A673 (cell line): ENCODE measurements around the gene NPTX1. TPM values are rescaled to one million over a fixed set of nuclear protein-coding genes. Genes with fewer than 3 reads are reported as not detected.

ENCODE experiments used
- BruUV-seq: library from RNA; stranded (reverse); fragments of 400-500 nt; replicated peaks from 2 replicates; lab custom pipeline; 2021; lab: Mats Ljungman, UMichigan
- CTCF ChIA-PET: fragments of 300-600 bp; sonication (Branson Sonifier 250); formaldehyde crosslinking; loops from one replicate; lab custom pipeline; 2022; ENCODE audit warnings: antibody characterized with exemption; lab: Charles Lee
- POLR2A ChIA-PET: fragments of 300-600 bp; sonication (Branson Sonifier 250); formaldehyde crosslinking; loops from one replicate; lab custom pipeline; 2022; ENCODE audit warnings: antibody characterized with exemption; ENCODE audit not compliant: low non-redundant PET; lab: Charles Lee
- DNase-seq: peaks from one replicate; pipeline ENCODE4 v3.0.0-alpha.2; 2015; ENCODE audit warnings: low spot score
- H3K27ac ChIP-seq: fragments of 200-600 bp; sonication (generic); 2 replicates; pipeline ENCODE4 v1.5.1; 2016; ENCODE audit warnings: mixed run types, low read depth, mild to moderate bottlenecking, mixed read lengths, antibody characterized with exemption, low read length; ENCODE audit not compliant: poor library complexity, severe bottlenecking
- H3K27me3 ChIP-seq: fragments of 200-600 bp; sonication (generic); replicated peaks from 2 replicates; pipeline ENCODE4 v1.6.1; 2017; ENCODE audit warnings: mixed run types, low read depth, mild to moderate bottlenecking, mixed read lengths, antibody characterized with exemption, low read length; ENCODE audit not compliant: insufficient read depth, poor library complexity
- H3K36me3 ChIP-seq: fragments of 200-600 bp; sonication (generic); 2 replicates; pipeline ENCODE4 v1.6.1; 2016; ENCODE audit warnings: mixed run types, mild to moderate bottlenecking, mixed read lengths, antibody characterized with exemption, low read length; ENCODE audit not compliant: insufficient read depth, poor library complexity, severe bottlenecking
- H3K4me1 ChIP-seq: fragments of 200-600 bp; sonication (generic); 2 replicates; pipeline ENCODE4 v1.6.1; 2017; ENCODE audit warnings: mixed run types, mild to moderate bottlenecking, mixed read lengths, antibody characterized with exemption, low read length; ENCODE audit not compliant: insufficient read depth, poor library complexity, severe bottlenecking
- H3K4me3 ChIP-seq: fragments of 200-600 bp; sonication (generic); 2 replicates; pipeline ENCODE4 v1.5.1; 2016; ENCODE audit warnings: low read depth, mixed run types, mild to moderate bottlenecking, mixed read lengths, low read length; ENCODE audit not compliant: poor library complexity, severe bottlenecking
- H3K9me3 ChIP-seq: fragments of 200-600 bp; sonication (generic); 2 replicates; pipeline ENCODE4 v1.6.1; 2016; ENCODE audit warnings: mixed run types, low read depth, mild to moderate bottlenecking, mixed read lengths, antibody characterized with exemption, low read length; ENCODE audit not compliant: poor library complexity, severe bottlenecking
- CTCF ChIP-seq: fragments of 300-800, 200-600 bp; sonication (generic); conservative IDR thresholded peaks from 2 replicates; pipeline ENCODE4 v1.5.1; 2017; ENCODE audit warnings: low read depth, mild to moderate bottlenecking, antibody characterized with exemption, low read length, moderate library complexity, mixed read lengths
- EZH2 ChIP-seq: fragments of 200-600 bp; sonication (generic); IDR thresholded peaks from 2 replicates; pipeline ENCODE4 v1.6.1; 2017; ENCODE audit warnings: borderline replicate concordance, low read depth, mild to moderate bottlenecking, mixed read lengths, antibody characterized with exemption, low read length; ENCODE audit not compliant: poor library complexity, severe bottlenecking
- intact Hi-C: fragments of 100-400 bp; cut with micrococcal nuclease; formaldehyde crosslinking; loops from one replicate; pipeline ENCODE4 v1.10.0; 2022; ENCODE audit not compliant: unreplicated experiment
- total RNA-seq: library from RNA; stranded (reverse); gene quantifications from 2 replicates; pipeline ENCODE4 v1.2.3, GENCODE V29; 2021

NPTX1 gene
- total RNA-seq, 1 experiment from 2014 or later = 0.43 TPM

GRCh38 chr17:80494547-80494946, 18.1 kb upstream of the NPTX1 start:
- no peaks in the 10 kb centered on the region for H3K9me3 ChIP-seq
- H3K27ac ChIP-seq = no peak overlapping the region
- no peaks in the 10 kb centered on the region for H3K36me3 ChIP-seq
- CTCF ChIA-PET = no interaction called here
- TF ChIP-seq EZH2 (no peak), CTCF (no peak)
- no peak for DNase-seq
- peaks cover 26% of the 10 kb centered on the region for H3K4me1 ChIP-seq
- H3K4me3 ChIP-seq = no peak overlapping the region
- no TSS peak for BruUV-seq
- POLR2A ChIA-PET = no interaction called here
- H3K27me3 ChIP-seq = no peaks in the 10 kb centered on the region
- intact Hi-C loops = no loop called here

GRCh38 chr17:80492343-80493136, 16.1 kb upstream of the NPTX1 start:
- no peaks in the 10 kb centered on the region for H3K36me3 ChIP-seq
- DNase-seq = no peak
- no TSS peak for BruUV-seq
- CTCF ChIA-PET = no interaction called here
- no peak overlapping the region for H3K27ac ChIP-seq
- TF ChIP-seq CTCF (no peak), EZH2 (no peak)
- H3K4me3 ChIP-seq = peak overlapping the region; percentile 28
- POLR2A ChIA-PET = no interaction called here
- no peaks in the 10 kb centered on the region for H3K9me3 ChIP-seq
- no peaks in the 10 kb centered on the region for H3K27me3 ChIP-seq
- peaks cover 26% of the 10 kb centered on the region for H3K4me1 ChIP-seq
- intact Hi-C loops = no loop called here

DNA sequence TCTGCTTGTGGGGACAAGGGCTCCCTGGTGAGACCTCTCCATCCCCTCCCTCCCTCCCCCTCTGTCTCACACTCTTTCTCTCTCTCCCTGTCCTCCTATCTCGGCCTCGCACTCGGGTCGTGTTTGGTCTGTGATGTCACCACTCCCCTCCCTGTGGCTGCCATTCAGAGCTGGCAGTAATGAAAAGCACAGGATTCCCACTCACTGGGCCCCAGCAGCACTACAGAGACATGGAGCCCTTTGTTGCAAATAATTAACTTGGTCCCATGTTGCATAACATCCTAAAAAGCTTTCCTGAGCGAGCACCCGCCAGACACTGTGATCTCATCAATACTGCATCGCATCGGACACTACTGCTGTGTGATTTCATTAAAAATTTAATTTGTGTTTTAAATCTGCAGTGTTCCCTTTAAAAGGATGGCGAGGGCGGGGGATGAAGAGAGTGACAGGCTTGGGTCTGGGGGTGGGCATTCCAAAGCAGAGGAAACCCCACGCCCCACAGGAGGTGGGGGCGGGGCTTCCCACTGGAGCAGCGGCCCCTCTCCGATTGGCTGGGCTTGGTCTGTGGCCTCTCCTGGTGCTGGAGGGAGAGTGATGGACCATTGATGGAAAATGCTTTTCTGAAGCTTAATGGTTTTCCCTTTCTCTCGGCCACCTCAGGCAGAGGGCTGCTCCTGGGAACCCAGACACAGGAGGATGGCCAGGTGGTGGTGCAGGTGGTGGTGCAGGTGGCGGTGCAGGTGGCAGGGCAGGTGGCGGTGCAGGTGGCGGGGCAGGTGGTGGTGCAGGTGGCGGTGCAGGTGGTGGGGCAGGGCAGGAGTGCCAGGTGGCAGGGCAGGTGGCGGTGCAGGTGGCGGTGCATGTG, 15.3 kb upstream of the NPTX1 start:
- intact Hi-C loops = no loop called here
- no peak overlapping the region for H3K27ac ChIP-seq
- H3K4me1 ChIP-seq = peaks cover 26% of the 10 kb centered on the region
- H3K36me3 ChIP-seq = no peaks in the 10 kb centered on the region
- ChIA-PET POLR2A (no interaction called here), CTCF (interaction anchor here (0.7 to 1.0 kb wide), 2 partner anchors 65 to 327 kb away, joined by 3 read pairs; no protein-coding TSS in a partner anchor)
- no TSS peak for BruUV-seq
- no peak overlapping the region for H3K4me3 ChIP-seq
- TF ChIP-seq CTCF (no peak), EZH2 (no peak)
- H3K9me3 ChIP-seq = no peaks in the 10 kb centered on the region
- peak; percentile 70 for DNase-seq
- H3K27me3 ChIP-seq = peaks cover 4% of the 10 kb centered on the region
